Neural progenitor cell (in vitro differentiated cells): ENCODE results near the gene EVC2.

Source experiments
- CTCF ChIP-seq: fragments of 200-600 bp; sonication (generic); IDR thresholded peaks from 2 replicates; pipeline ENCODE4 v1.5.1; 2017; ENCODE audit warnings: antibody characterized with exemption, mild to moderate bottlenecking
- EZH2 ChIP-seq: fragments of 200-600 bp; sonication (generic); IDR thresholded peaks from 2 replicates; pipeline ENCODE4 v1.6.1; 2017; ENCODE audit warnings: antibody characterized with exemption, mild to moderate bottlenecking, moderate library complexity

GRCh38 chr4:5543681-5544080 is 164.7 kb downstream of the EVC2 start:
- TF ChIP-seq CTCF (no peak), EZH2 (no peak)
